GM20000 (cell line): ENCODE measurements around the gene RSPH6A.

Experiments used
- DNase-seq: peaks from one replicate; pipeline ENCODE4 v3.0.0; 2012; ENCODE audit warnings: low spot score
- TF ChIP-seq, protein P1 (sequence below): IDR thresholded peaks from 2 replicates; pipeline ENCODE4 v1.5.1; 2012; ENCODE audit warnings: mild to moderate bottlenecking, control low read depth; ENCODE audit errors: extremely low read depth, missing control alignments

RSPH6A gene

GRCh38 chr19:45747513-45747912 is 67.6 kb downstream of the RSPH6A start:
- no peak for DNase-seq
- TF ChIP-seq, protein P1, sequence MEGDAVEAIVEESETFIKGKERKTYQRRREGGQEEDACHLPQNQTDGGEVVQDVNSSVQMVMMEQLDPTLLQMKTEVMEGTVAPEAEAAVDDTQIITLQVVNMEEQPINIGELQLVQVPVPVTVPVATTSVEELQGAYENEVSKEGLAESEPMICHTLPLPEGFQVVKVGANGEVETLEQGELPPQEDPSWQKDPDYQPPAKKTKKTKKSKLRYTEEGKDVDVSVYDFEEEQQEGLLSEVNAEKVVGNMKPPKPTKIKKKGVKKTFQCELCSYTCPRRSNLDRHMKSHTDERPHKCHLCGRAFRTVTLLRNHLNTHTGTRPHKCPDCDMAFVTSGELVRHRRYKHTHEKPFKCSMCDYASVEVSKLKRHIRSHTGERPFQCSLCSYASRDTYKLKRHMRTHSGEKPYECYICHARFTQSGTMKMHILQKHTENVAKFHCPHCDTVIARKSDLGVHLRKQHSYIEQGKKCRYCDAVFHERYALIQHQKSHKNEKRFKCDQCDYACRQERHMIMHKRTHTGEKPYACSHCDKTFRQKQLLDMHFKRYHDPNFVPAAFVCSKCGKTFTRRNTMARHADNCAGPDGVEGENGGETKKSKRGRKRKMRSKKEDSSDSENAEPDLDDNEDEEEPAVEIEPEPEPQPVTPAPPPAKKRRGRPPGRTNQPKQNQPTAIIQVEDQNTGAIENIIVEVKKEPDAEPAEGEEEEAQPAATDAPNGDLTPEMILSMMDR = no peak

DNA sequence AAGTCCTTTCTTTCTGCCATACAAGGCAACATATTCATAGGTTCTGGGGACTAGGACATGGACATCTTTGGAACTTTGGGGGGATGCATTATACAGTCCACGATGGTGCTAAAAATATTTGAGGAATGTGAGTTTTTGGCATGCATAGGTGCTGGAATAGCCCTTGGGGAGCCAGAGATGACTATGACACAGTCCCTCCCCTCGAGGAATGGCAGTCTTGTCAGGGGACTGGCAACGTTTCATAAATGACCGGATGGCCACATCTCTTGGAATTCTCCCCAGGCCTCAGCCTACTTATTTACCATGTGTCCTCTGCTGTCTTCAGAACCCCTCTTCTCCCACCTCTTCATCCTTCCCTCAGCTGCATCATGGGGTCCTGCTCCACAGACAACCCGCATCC is 68.2 kb downstream of the RSPH6A start:
- DNase-seq = no peak
- TF ChIP-seq, protein P1 = no peak
